NCI-H1694 (cell line): ENCODE data around the gene TTC31.
A peak's percentile ranks its signal among the peaks of the same experiment; 100 is the strongest.

ENCODE experiments used
- DNase-seq: peaks from one replicate; lab custom pipeline; 2025; lab: John Stamatoyannopoulos, UW

TTC31 gene

DNA sequence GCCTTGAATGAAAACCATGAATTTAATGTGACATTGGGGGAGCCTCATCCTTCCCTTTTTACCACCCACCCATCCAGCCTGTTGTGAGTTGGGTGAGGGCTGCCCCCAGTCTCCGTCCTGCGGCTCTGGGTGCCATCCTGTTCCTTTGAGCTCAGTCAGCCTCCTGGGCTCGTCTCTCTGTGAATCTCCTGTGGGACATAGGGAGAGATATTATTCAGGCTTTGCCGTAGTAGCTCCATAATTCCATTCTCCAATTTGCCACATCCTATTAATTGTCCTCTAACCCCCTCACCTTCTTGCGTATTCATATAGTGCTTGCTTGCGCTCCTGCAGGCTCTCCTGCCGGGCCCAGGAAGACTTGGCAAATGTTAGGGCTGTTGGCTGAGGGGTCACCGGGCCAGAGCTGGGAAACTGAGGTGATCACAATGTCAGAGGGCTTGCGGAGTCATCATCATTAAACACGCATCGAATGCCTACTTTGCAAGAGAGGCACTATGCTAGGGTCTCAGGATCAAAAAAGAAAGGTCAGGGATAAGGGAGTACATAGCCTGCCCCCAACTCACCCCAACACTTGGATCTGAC, 43.9 kb downstream of the TTC31 start:
- DNase-seq = no peak

DNA sequence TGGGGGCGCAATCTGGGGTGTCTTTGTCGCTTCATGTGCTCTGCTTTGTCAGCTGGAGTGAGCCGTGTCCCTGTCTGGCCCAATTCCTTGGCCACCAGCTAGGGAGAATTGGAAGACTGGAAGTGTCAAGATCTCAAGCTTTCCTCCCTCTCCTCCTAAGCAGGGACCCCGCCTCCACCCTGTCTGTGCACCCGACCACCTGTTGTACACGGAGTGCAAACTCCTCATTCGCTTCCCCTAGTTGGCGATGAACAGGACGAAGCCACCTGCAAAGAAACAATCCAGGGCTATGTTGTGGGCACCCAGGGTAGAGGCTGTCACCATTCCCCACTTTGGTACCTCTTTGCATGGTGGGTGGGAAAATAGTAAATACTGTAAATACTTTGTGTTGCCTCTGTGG, 44.9 kb downstream of the TTC31 start:
- no peak for DNase-seq

- DNase-seq = no peak
Observed at GRCh38 chr2:74528600-74529356, 45.9 kb downstream of the TTC31 start.

- peak; percentile 93 for DNase-seq
Observed at GRCh38 chr2:74529357-74530238, 46.7 kb downstream of the TTC31 start, which contains the start of the genes AUP1 and HTRA2. Gene AUP1 (minus strand): TSS chr2:74529706. CDS start chr2:74529629, 77 bp downstream. Gene HTRA2 (plus strand): TSS chr2:74529933. CDS start chr2:74530007, 74 bp downstream.

DNA sequence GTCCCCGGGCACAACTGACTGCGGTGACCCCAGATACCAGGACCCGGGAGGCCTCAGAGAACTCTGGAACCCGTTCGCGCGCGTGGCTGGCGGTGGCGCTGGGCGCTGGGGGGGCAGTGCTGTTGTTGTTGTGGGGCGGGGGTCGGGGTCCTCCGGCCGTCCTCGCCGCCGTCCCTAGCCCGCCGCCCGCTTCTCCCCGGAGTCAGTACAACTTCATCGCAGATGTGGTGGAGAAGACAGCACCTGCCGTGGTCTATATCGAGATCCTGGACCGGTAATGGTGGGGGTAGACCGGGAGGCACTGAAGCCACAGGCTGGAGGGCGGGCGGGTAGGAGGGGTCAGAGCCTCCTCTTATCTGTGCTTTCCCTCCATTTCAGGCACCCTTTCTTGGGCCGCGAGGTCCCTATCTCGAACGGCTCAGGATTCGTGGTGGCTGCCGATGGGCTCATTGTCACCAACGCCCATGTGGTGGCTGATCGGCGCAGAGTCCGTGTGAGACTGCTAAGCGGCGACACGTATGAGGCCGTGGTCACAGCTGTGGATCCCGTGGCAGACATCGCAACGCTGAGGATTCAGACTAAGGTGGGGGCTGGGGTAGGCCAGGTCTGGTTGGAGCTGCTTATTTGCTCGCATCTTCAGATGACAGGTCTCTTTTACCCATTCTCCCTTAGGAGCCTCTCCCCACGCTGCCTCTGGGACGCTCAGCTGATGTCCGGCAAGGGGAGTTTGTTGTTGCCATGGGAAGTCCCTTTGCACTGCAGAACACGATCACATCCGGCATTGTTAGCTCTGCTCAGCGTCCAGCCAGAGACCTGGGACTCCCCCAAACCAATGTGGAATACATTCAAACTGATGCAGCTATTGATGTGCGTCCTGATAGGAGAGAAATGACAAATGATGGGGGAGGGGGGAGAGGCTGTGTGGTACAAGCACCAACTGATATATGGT, 47.6 kb downstream of the TTC31 start:
- no peak for DNase-seq

DNA sequence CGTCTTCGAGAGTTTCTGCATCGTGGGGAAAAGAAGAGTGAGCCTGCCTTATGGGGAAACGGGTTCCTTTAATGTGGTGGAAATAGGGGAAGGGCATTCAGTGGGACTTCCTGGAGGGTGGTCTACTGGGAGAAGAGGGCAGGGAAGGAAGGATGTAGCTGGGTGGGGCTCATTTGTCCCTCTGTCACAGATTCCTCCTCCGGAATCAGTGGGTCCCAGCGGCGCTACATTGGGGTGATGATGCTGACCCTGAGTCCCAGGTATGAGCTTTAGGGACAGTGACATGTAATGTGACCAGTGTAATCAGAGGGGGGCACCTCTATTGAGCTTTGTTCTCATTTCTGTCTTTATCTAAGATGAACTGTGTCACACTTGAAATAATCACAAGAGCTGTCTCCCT, 48.8 kb downstream of the TTC31 start:
- no peak for DNase-seq

- DNase-seq = peak; percentile 62
Observed at GRCh38 chr2:74532222-74532621, 49.3 kb downstream of the TTC31 start.

DNA sequence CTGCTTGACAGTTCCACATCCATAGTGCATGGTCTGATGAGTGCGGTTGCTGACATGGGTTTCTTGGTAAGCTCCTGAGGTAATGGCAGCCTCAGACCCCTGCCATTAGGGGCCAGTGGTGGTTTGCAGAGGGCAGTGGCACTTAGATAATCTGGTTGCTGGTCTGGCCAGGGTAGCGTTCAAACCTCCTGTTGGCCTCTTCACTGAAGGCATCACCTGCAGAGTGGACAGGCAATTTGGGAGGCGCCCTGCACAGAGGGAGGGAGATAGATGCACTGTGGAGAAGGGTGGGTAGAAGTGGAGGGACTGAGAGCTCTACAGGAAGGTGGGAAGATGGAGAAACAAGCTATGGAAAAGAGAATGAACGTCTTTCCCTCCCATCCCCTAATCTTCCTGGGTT, 50.6 kb downstream of the TTC31 start:
- DNase-seq = no peak

- no peak for DNase-seq
Observed at GRCh38 chr2:74534411-74534810, 51.5 kb downstream of the TTC31 start.

GRCh38 chr2:74535440-74535965, 52.6 kb downstream of the TTC31 start:
- DNase-seq = no peak

GRCh38 chr2:74536166-74536950, 53.5 kb downstream of the TTC31 start:
- no peak for DNase-seq

GRCh38 chr2:74537140-74537539, 54.3 kb downstream of the TTC31 start:
- no peak for DNase-seq

GRCh38 chr2:74538881-74539339, 56.0 kb downstream of the TTC31 start:
- no peak for DNase-seq

- DNase-seq = no peak
Observed at GRCh38 chr2:74540291-74540690, 57.4 kb downstream of the TTC31 start.

DNA sequence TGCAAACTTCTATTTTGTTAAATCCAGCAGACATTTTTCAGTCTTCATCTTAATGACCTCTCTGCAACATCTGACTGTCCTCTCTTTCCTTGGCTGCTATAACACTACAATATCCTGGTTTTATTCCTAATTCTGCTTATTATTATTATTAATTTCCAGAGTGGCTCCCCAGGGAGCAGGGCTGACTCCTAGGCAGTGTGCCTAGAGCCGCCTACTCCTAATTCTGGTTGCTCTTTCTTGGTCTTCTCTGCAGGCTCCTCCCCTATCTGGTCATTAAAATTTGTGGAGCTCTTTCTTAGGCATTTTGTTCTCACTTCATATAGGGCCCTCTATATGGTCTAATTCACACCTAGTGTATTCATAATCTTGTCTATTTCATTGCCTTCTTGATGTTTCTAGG, 60.1 kb downstream of the TTC31 start:
- DNase-seq = no peak
